ENCODE results near the gene FUBP1. TPM values are rescaled to one million over a fixed set of nuclear protein-coding genes. Genes with fewer than 3 reads are reported as not detected.

FUBP1 gene
- total RNA-seq, 3 donors from 2014 or later, result 86.5 to 105 (median 97.8) TPM

DNA sequence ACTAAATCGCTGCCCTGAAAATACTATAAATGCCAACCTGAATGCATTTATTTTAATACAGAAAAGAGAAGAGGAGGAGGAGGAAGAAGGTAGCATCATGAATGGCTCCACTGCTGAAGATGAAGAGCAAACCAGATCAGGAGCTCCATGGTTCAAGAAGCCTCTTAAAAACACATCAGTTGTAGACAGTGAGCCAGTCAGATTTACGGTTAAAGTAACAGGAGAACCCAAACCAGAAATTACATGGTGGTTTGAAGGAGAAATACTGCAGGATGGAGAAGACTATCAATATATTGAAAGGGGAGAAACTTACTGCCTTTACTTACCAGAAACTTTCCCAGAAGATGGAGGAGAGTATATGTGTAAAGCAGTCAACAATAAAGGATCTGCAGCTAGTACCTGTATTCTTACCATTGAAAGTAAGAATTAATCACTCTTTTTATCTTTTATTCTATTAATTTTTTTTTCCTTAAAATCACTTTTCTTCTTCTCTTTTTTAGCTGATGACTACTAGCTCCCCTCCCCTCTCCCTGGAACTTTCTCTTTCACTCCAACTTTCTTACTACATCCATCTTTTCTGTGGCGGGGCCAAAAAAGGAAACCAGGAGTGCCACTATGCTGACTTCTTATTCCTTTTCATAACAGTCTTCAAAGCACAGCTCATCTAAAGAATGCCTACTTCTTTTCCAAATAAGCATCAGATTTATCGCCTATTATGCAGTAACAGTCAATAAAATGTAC is 36.3 kb downstream of the FUBP1 start:
- TF ChIP-seq, protein P1, sequence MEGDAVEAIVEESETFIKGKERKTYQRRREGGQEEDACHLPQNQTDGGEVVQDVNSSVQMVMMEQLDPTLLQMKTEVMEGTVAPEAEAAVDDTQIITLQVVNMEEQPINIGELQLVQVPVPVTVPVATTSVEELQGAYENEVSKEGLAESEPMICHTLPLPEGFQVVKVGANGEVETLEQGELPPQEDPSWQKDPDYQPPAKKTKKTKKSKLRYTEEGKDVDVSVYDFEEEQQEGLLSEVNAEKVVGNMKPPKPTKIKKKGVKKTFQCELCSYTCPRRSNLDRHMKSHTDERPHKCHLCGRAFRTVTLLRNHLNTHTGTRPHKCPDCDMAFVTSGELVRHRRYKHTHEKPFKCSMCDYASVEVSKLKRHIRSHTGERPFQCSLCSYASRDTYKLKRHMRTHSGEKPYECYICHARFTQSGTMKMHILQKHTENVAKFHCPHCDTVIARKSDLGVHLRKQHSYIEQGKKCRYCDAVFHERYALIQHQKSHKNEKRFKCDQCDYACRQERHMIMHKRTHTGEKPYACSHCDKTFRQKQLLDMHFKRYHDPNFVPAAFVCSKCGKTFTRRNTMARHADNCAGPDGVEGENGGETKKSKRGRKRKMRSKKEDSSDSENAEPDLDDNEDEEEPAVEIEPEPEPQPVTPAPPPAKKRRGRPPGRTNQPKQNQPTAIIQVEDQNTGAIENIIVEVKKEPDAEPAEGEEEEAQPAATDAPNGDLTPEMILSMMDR (IDR thresholded peaks at IDR 0.05), result no peak
- H3K4me3 ChIP-seq, result no peak overlapping the region
- H3K36me3 ChIP-seq (ENCODE audit: low read depth), result no peaks in the 10 kb centered on the region
- peaks cover 4% of the 10 kb centered on the region for H3K4me1 ChIP-seq (ENCODE audit: low read depth)
- intact Hi-C loops (cut with DNase I, micrococcal nuclease), result loop anchor here in 1 of 2 donors (10.0 kb wide), 1 partner anchor 172 kb away; no protein-coding TSS in a partner anchor
- no peak for DNase-seq
- ATAC-seq, result no peak
- H3K9me3 ChIP-seq, result no peaks in the 10 kb centered on the region

DNA sequence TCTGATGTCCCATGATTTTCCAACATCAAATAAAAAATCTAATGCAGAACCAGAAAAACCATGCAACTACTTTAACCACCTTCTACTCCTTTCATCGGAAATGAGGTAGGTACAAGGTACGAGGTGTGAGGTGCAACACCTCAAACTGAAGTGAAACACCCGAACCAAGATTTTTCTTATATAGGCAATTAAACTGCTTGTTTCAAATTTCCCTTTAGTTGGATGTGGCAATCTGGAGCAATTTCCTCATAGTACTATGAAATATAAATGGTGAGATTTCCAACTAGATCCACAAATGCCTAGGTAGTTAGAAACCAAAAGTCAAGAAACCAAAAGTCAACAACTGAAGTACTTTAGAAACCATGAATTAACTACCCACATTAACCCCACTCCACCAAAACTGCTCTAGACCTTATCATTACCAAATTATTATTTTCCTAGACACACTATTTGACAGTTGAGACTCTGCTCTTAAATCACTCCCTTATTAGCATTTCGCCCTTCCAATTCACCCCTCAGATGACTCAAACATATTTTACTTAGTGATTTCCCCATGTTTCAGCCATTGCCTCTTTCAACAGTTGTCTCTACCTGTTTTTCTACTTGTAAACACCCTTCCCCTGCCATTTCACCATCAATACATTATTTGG is 37.8 kb downstream of the FUBP1 start:
- TF ChIP-seq, protein P1 (IDR thresholded peaks at IDR 0.05), result no peak
- Histone ChIP-seq H3K36me3 (ENCODE audit: low read depth) (no peaks in the 10 kb centered on the region), H3K4me3 (no peak overlapping the region), H3K4me1 (ENCODE audit: low read depth) (peaks cover 4% of the 10 kb centered on the region), H3K9me3 (no peaks in the 10 kb centered on the region)
- ATAC-seq (no peak), DNase-seq (no peak)
- intact Hi-C loops (cut with DNase I, micrococcal nuclease), result loop anchor here in 1 of 2 donors (10.0 kb wide), 1 partner anchor 174 kb away; no protein-coding TSS in a partner anchor

DNA sequence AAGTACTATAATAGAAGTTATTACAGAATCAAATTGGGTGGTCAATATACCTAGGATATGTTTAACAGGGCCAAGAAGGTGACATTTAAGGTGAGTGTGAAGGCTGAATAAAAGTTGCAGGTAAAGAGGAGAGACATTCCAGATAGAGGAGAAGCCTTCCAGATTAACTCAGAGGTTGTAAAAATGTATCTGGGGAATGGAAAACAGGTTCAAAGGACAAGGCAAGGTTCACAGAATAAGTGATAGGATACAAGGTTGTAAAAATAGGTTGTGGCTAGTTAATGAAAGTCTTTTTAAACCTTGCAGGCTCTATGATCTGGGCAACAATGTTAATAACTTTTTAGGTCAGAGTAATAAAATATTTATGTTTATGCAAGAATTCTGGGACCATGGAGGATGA is 40.2 kb downstream of the FUBP1 start:
- Histone ChIP-seq H3K9me3 (no peaks in the 10 kb centered on the region), H3K4me1 (ENCODE audit: low read depth) (peaks cover 4% of the 10 kb centered on the region), H3K4me3 (no peak overlapping the region), H3K36me3 (ENCODE audit: low read depth) (no peaks in the 10 kb centered on the region)
- intact Hi-C loops (cut with DNase I, micrococcal nuclease), result no loop called here
- peak; percentile 71 for ATAC-seq
- TF ChIP-seq, protein P1 (IDR thresholded peaks at IDR 0.05), result no peak
- DNase-seq, result no peak

DNA sequence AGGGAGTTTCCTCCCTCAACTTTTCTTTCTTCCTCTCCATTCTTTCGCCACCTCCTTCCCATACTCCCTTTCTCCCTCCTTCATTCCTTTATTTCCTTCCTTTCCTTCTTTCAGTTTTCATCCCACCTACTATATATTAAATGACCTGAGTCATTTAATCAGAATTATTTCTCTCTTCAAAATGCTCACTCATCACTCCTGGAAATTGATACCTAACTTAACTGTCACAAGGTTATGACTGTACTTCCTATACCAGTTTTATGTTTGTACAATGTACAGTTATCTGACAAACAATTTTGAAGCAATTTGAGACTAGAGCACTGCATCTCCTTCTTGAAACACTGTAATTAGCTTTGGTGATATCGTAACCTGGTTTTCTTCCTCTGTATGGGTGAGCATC is 49.1 kb downstream of the FUBP1 start:
- TF ChIP-seq, protein P1 (IDR thresholded peaks at IDR 0.05), result no peak
- ATAC-seq (no peak), DNase-seq (no peak)
- Histone ChIP-seq H3K4me1 (ENCODE audit: low read depth) (no peaks in the 10 kb centered on the region), H3K9me3 (no peaks in the 10 kb centered on the region), H3K4me3 (no peak overlapping the region), H3K36me3 (ENCODE audit: low read depth) (no peaks in the 10 kb centered on the region)
- intact Hi-C loops (cut with DNase I, micrococcal nuclease), result no loop called here

DNA sequence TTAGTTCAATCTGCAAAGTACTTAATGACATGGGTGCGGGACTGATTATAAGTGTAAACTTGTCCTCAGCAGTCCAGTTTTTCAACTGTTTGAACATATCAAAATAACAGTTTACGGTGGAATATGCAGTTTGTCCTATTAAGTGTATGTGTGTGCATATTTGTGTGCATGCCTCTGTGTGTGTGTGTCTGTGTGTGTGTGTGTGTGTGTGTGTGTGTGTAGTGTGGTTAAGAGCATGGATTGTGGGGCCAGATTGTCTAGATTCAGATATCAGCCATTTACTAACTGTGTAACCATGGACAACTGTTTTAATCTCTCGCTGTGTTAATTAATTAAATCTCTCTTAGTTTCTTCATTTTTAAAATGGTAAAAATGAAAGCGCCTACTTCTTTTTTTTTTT is 51.5 kb downstream of the FUBP1 start:
- DNase-seq (no peak), ATAC-seq (no peak)
- Histone ChIP-seq H3K4me3 (no peak overlapping the region), H3K9me3 (no peaks in the 10 kb centered on the region), H3K36me3 (ENCODE audit: low read depth) (no peaks in the 10 kb centered on the region), H3K4me1 (ENCODE audit: low read depth) (no peaks in the 10 kb centered on the region)
- TF ChIP-seq, protein P1 (IDR thresholded peaks at IDR 0.05), result no peak
- intact Hi-C loops (cut with DNase I, micrococcal nuclease), result no loop called here

Measured in mucosa of descending colon (tissue), 3 donors.